Activated naive CD4-positive, alpha-beta T cell treated with anti-CD3 and anti-CD28 coated beads, Interleukin-2, amount 10 ng/mL, durations not matched to agents 7 days and 5 days (primary cell): ENCODE data around the gene PTPRK.

Experiments
- CTCF ChIA-PET: fragments of 350-600 bp; sonication (Branson Sonifier 250); formaldehyde crosslinking; loops from one replicate; lab custom pipeline; 2021; ENCODE audit warnings: antibody characterized with exemption; lab: Charles Lee
- DNase-seq: peaks from one replicate; pipeline ENCODE4 v3.0.0-alpha.2; 2020
- H3K27ac Mint-ChIP-seq: one replicate; pipeline ENCODE4 v1.8.0; 2021; ENCODE audit warnings: mild to moderate bottlenecking, moderate library complexity, mixed read lengths
- H3K27me3 Mint-ChIP-seq: one replicate; pipeline ENCODE4 v1.8.0; 2021; ENCODE audit warnings: mild to moderate bottlenecking, mixed read lengths
- H3K36me3 Mint-ChIP-seq: one replicate; pipeline ENCODE4 v1.8.0; 2021; ENCODE audit warnings: mixed read lengths
- H3K4me1 Mint-ChIP-seq: one replicate; pipeline ENCODE4 v1.8.0; 2021; ENCODE audit warnings: mixed read lengths
- H3K4me3 Mint-ChIP-seq: one replicate; pipeline ENCODE4 v1.8.0; 2021; ENCODE audit warnings: mild to moderate bottlenecking, moderate library complexity, mixed read lengths
- H3K9me3 Mint-ChIP-seq: one replicate; pipeline ENCODE4 v1.8.0; 2021; ENCODE audit warnings: mixed read lengths

Gene PTPRK

DNA sequence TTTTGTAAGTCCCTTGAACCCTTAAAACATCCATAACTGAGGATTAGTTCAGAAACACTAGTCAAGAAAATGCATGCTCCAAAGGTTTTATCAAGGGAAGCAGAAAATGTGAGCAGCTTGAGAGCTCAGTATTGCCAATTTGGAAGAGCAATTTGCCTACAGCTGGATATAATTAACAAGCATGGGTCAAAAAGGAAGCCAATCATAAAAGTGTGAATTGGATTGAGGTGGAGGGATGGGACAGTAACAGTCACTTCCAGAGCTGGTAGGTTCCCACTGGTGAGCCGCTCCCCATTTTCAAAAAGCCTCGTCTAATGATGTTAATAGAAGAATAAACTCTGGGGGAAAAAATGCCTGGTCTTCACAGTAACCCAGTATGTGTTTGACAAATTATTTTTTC lies 5.0 kb upstream of the PTPRK start:
- no peak overlapping the region for H3K4me3 Mint-ChIP-seq
- peaks cover 31% of the 10 kb centered on the region for H3K27me3 Mint-ChIP-seq
- no peak for DNase-seq
- peaks cover 4% of the 10 kb centered on the region for H3K4me1 Mint-ChIP-seq
- H3K27ac Mint-ChIP-seq = no peak overlapping the region
- no peaks in the 10 kb centered on the region for H3K36me3 Mint-ChIP-seq
- CTCF ChIA-PET = no interaction called here
- H3K9me3 Mint-ChIP-seq = no peaks in the 10 kb centered on the region

DNA sequence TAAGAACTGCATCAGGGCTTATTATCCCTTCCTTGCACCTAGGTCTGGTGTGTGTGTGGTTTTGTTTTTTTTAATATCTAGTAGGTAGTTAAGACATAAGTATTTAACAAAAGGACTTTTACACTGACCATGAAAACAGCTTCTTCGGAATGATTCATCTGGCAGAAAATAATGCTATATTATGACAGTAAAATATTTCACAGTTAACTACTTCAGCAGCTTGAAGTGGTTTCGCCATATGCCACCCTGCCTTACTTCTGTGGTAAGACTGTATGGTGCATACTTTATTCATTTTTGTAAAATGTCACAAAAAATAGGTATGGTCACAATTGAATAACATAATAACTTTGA lies 858 bp upstream of the PTPRK start:
- CTCF ChIA-PET = interaction anchor here (2.0 kb wide), 1 partner anchor 666 kb away, joined by 6 read pairs; no protein-coding TSS in a partner anchor
- Mint-ChIP-seq H3K36me3 (no peaks in the 10 kb centered on the region), H3K9me3 (no peaks in the 10 kb centered on the region), H3K4me3 (peak overlapping the region; percentile 89), H3K27ac (no peak overlapping the region), H3K27me3 (peaks cover 49% of the 10 kb centered on the region), H3K4me1 (peaks cover 19% of the 10 kb centered on the region)
- DNase-seq = no peak

DNA sequence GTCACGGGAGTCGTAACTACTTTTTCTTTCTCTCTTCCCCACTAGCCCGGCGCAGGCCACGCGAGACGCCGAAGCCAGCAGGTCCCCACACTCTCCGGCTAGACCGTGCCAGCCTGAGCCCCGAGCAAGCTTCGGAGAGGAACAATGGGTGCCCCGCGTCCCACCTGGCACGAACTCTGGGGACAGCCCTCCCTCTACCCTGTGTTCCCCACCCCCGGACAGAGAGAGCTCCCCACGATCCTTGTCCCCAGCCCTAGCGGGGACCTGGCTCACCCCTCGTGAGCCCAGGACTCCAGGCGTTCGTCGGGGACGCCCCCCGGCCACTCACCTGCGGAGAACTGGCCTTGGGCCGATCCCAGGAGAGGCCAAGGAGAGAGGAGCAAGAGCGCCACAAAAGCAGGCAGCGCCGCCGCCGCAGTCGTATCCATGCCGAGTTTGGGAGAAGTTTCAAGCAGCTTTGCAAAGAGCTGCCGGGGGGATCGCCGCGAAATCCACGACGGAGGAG lies 416 bp downstream of the PTPRK start:
- Mint-ChIP-seq H3K4me1 (peaks cover 19% of the 10 kb centered on the region), H3K36me3 (no peaks in the 10 kb centered on the region), H3K27ac (peak overlapping the region; percentile 80), H3K4me3 (peak overlapping the region; percentile 89), H3K27me3 (peaks cover 50% of the 10 kb centered on the region), H3K9me3 (no peaks in the 10 kb centered on the region)
- CTCF ChIA-PET = interaction anchor here (2.0 kb wide), 1 partner anchor 664 kb away, joined by 6 read pairs; no protein-coding TSS in a partner anchor
- DNase-seq = peak; percentile 64

DNA sequence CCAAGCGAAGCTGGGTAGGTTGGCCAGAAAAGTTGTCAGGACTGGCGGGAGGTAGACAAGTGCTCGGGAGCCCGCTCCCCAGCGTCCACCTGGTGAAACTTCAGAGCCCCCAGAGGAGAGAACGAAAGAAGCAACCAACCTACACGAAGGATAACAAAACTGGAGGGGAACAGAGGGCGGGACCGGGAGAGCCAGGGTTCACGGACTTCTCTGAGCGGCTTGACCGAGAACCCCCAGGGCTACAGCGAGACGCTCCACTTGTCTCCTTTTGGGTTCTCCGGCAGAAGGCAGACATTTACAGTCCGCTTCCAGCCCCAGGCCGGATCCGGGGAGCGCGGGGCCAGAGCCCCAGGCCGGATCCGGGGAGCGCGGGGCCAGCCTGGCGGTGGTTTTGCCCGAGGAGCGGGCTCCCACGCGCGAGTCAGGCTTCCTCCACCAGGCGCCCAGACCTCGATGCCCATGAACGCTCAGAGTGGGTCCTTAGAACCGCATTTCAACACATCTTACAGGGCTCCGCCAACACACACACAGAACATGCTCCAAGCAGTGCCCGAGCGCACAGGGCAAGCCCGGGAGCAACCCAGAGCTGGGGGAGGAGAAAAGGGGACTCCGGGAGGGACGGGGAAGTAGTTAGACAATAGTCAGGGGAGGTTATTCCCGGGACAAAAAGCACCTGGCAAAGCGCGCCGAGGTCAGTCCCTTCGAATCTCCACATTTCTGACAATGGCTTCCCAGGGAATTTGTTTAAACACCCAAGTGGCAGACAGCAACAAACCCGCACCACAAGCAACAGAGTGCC lies 1.1 kb downstream of the PTPRK start:
- Mint-ChIP-seq H3K4me1 (peaks cover 19% of the 10 kb centered on the region), H3K36me3 (no peaks in the 10 kb centered on the region), H3K9me3 (no peaks in the 10 kb centered on the region), H3K27me3 (peaks cover 48% of the 10 kb centered on the region), H3K4me3 (peak overlapping the region; percentile 89), H3K27ac (peak overlapping the region; percentile 80)
- DNase-seq = peak; percentile 43
- CTCF ChIA-PET = interaction anchor here (2.0 kb wide), 1 partner anchor 664 kb away, joined by 6 read pairs; no protein-coding TSS in a partner anchor

DNA sequence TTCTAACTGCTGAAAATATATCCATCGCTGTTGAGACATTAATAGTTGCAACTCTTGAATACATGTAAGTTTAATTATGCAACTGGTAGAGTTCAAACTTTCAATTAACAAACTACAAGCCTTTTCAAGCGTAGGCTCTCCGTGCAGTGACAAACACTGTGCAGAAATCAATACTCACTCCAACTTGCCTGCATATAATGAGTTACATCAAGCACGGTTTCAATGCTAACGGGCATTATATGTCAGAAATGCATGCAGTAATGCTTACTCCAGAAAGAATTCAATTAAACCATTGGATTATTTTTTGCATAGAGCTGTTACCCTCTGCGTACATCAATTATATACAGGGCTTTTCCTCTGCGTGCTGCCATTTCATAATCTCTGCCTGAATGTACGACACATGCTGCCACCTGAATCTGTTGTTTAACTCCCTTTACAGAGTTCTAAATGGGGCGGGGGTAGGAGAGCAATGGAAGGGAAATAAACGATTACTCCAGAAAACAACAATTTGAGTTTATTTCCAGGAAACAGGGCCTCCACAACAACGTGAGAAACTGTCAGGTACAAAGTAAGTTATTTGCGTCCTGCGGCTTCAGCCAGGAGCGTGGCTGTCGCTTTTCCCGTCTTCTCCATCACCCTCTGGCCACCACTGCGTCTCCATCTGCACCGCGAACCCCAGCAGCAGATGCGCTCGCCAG lies 1.8 kb downstream of the PTPRK start:
- no peaks in the 10 kb centered on the region for H3K9me3 Mint-ChIP-seq
- H3K36me3 Mint-ChIP-seq = no peaks in the 10 kb centered on the region
- H3K4me1 Mint-ChIP-seq = peaks cover 19% of the 10 kb centered on the region
- H3K27ac Mint-ChIP-seq = no peak overlapping the region
- peak overlapping the region; percentile 89 for H3K4me3 Mint-ChIP-seq
- DNase-seq = no peak
- CTCF ChIA-PET = no interaction called here
- peaks cover 44% of the 10 kb centered on the region for H3K27me3 Mint-ChIP-seq

DNA sequence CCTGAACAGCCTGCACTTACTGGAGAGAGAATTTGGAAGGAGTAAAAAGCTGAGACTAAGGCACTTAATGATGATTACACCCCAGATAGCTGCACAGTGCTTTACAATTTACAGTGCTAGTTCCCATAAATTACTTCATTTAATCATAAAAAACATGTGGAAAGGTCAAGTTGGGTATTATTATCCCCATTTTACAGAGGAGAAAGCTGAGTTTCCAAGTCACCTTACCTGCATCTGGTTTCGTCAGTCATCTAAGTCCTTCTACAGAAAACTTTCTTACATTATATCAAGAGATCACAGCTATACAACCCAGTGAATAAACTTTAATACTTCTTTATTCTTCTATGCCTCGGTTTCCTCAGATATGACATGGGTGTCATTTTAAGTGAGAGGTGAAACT lies 3.3 kb downstream of the PTPRK start:
- H3K27ac Mint-ChIP-seq = no peak overlapping the region
- H3K36me3 Mint-ChIP-seq = no peaks in the 10 kb centered on the region
- CTCF ChIA-PET = interaction anchor here (0.7 to 1.5 kb wide), 3 partner anchors 38 to 780 kb away, joined by 3 to 7 read pairs (median 6); no protein-coding TSS in a partner anchor
- no peak for DNase-seq
- peaks cover 19% of the 10 kb centered on the region for H3K4me1 Mint-ChIP-seq
- no peak overlapping the region for H3K4me3 Mint-ChIP-seq
- peaks cover 40% of the 10 kb centered on the region for H3K27me3 Mint-ChIP-seq
- H3K9me3 Mint-ChIP-seq = no peaks in the 10 kb centered on the region

DNA sequence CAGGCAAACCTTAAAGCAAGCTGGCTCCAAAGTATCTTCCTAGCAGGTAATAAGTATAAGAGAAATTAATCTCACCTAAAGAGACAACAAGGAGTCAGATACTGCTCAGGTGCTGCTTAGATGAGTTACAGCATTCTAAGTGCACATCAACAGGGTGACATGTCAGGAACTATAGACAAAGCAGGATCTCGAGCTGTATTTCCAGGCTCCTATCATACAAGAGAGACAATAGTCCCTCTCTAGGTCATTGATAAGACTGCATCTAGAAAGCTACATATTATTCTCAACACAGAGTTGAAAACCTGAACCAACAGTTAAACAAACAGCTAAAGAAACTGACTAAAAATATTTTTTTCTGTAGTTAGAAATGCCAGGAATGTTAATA lies 3.9 kb downstream of the PTPRK start:
- H3K36me3 Mint-ChIP-seq = no peaks in the 10 kb centered on the region
- no peaks in the 10 kb centered on the region for H3K9me3 Mint-ChIP-seq
- H3K4me1 Mint-ChIP-seq = peaks cover 19% of the 10 kb centered on the region
- peaks cover 35% of the 10 kb centered on the region for H3K27me3 Mint-ChIP-seq
- DNase-seq = no peak
- H3K4me3 Mint-ChIP-seq = no peak overlapping the region
- CTCF ChIA-PET = interaction anchor here (0.7 to 1.5 kb wide), 3 partner anchors 38 to 779 kb away, joined by 3 to 7 read pairs (median 6); no protein-coding TSS in a partner anchor
- no peak overlapping the region for H3K27ac Mint-ChIP-seq

DNA sequence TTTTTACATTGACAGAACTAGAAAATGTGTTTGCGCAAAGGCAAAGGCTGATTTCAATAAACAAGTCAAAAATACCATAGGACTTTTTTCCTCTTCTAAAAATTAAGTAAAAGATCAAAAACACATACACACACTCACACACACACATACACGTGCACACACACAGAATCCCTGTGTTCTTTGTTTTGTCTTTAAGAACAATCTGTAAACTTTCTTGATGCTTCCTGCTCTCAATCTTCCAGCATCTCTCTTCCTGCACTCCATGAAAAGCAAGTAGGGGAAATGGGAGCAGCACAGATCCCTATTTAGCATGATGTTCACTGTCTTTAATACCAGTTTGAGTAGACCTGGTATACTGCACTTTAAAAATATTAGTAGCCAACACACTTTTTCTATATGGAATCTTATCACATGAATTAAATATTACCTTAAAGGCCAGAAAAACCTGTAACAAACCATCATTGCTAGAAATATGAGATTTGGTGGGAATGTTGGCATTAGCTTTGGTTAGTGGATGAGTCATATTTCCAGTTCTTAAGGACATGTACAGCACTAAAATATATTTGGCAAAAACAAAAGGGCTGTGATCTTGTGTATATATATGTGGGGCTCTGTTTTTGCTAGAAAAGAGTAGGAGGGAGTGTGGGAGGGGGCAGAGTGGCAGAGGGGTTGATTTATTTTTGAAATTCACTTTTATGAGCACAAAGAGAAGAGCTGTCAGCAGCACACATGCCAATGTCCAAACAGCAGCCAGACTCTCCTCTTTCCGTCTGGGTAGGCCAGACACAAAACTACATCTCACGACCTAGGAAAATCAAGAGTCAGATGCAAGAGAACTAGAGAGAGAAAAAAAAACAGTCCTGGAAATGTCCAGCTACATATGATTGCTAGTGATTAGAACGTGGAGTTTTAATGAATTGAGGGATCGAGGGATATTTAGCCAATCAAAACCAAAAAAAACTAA lies 4.6 kb downstream of the PTPRK start:
- Mint-ChIP-seq H3K4me1 (peaks cover 16% of the 10 kb centered on the region), H3K27ac (no peak overlapping the region), H3K27me3 (peaks cover 35% of the 10 kb centered on the region), H3K4me3 (no peak overlapping the region), H3K9me3 (no peaks in the 10 kb centered on the region), H3K36me3 (no peaks in the 10 kb centered on the region)
- DNase-seq = no peak
- CTCF ChIA-PET = interaction anchor here (1.5 kb wide), 2 partner anchors 661 to 779 kb away, joined by 6 to 7 read pairs; no protein-coding TSS in a partner anchor

DNA sequence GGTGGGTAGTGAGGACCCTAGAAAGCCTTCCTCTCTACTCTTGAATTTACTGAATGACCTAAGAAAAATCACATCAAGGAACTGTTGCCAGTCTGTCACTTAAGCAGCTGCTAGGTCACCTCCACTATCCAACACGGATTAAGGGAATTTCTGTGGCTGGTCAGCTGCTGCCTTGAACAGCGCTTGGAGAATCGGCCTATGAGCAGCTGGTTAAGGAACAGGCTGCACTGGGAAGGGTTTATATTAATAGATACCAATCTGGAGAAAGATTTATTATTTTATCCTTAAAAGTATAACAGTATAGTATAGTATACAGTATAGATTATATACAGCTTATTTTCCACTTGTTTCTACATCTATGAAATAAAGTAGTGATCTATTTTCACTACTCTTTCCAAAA lies 6.5 kb downstream of the PTPRK start:
- H3K9me3 Mint-ChIP-seq = no peaks in the 10 kb centered on the region
- H3K36me3 Mint-ChIP-seq = no peaks in the 10 kb centered on the region
- H3K4me3 Mint-ChIP-seq = no peak overlapping the region
- no peak for DNase-seq
- H3K4me1 Mint-ChIP-seq = peaks cover 5% of the 10 kb centered on the region
- CTCF ChIA-PET = interaction anchor here (1.5 kb wide), 1 partner anchor 658 kb away, joined by 4 read pairs; no protein-coding TSS in a partner anchor
- H3K27ac Mint-ChIP-seq = no peak overlapping the region
- peaks cover 15% of the 10 kb centered on the region for H3K27me3 Mint-ChIP-seq

DNA sequence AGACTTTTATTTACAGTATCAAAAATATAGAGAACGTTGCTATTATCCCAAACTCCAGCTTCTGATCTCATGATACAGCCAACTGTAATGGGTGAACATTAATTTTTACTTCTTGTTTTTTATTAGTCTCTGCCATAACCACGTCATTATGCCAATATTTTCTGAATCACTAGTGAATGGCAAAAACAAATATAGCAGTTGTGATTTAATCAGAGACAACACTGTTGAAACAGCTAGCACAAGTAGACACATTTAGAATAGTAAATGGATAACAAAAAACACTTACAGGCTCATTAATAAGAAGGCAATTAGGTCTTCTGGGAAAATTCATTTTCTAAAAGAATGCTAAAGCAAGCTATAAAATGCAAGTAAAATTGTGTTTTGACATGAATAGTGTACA lies 8.1 kb downstream of the PTPRK start:
- CTCF ChIA-PET = interaction anchor here (1.3 kb wide), 1 partner anchor 108 kb away, joined by 3 read pairs; no protein-coding TSS in a partner anchor
- peaks cover 10% of the 10 kb centered on the region for H3K27me3 Mint-ChIP-seq

DNA sequence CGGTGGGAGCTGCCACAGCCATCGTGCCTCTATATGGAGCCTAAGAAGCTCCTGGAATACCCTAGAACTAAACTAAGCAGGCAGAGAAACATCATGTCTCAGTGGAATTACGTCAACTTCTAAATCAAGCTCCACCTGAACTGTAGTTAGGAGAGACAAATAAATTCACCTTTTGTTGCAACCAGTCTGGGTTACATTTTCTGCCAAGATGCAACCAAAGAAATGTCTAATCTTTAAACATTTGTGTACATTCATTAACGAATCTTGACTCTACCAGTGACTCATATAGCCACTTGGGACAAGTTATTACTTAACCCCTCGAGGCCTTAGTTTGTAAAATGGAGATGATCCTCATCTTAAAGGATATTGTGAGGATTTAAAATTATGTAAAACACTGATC lies 8.9 kb downstream of the PTPRK start:
- H3K4me3 Mint-ChIP-seq = no peak overlapping the region
- no peaks in the 10 kb centered on the region for H3K36me3 Mint-ChIP-seq
- no peak for DNase-seq
- H3K27me3 Mint-ChIP-seq = peaks cover 10% of the 10 kb centered on the region
- CTCF ChIA-PET = interaction anchor here (1.3 kb wide), 1 partner anchor 108 kb away, joined by 3 read pairs; no protein-coding TSS in a partner anchor
- no peaks in the 10 kb centered on the region for H3K4me1 Mint-ChIP-seq
- H3K27ac Mint-ChIP-seq = no peak overlapping the region
- no peaks in the 10 kb centered on the region for H3K9me3 Mint-ChIP-seq

More for the DNA sequence above, 8.1 kb downstream of the PTPRK start:
- Mint-ChIP-seq H3K9me3 (no peaks in the 10 kb centered on the region), H3K27ac (no peak overlapping the region), H3K4me1 (no peaks in the 10 kb centered on the region), H3K36me3 (no peaks in the 10 kb centered on the region), H3K4me3 (no peak overlapping the region)
- no peak for DNase-seq

DNA sequence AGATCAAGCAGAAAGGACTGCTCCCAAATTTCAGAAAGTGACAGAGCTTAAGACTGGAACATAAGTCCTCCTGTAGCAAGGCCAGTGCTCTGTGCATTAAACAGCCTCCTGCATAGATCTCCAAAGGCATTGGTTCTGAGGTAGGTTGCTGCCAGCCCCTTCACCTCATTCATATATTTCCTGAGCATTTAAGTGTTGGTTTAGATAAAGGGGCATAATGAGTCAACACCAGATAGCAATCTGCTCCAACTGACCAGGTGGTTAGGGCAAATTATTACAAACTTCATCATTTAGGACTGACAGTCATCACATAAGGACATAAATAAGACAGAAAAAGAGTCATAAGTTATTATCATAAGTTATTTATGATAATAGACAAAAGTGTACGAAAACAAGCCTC lies 10.7 kb downstream of the PTPRK start:
- H3K4me1 Mint-ChIP-seq = no peaks in the 10 kb centered on the region
- peaks cover 4% of the 10 kb centered on the region for H3K27me3 Mint-ChIP-seq
- H3K9me3 Mint-ChIP-seq = no peaks in the 10 kb centered on the region
- H3K27ac Mint-ChIP-seq = no peak overlapping the region
- H3K4me3 Mint-ChIP-seq = no peak overlapping the region
- no peaks in the 10 kb centered on the region for H3K36me3 Mint-ChIP-seq
- DNase-seq = no peak
- CTCF ChIA-PET = no interaction called here

DNA sequence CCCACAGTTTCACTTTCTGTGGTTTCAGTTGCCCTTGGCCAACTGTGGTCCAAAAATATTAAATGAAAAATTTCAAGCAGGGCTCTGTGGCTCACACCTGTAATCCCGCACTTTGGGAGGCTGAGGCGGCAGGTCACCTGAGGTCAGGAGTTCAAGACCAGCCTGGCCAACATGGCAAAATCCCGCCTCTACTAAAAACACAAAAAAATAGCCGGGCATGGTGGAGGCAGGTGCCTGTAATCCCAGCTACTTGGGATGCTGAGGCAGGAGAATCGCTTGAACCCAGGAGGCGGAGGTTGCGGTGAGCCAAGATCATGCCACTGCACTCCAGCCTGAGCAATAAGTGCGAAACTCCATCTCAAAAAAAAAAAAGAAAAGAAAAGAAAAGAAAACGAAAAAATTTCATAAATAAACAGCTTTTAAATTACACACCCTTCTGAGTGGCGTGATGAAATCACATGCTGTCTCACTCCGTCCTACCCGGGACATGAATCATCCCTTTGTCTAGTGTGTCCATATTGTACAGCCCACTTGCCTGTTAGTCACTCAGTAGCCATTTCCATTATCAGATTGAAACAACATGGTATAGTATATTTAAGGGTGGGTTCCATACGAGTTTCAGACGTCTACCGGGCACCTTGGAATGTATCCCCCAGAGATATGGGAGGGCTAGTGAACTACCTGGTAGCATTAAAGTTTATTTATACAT lies 11.7 kb downstream of the PTPRK start:
- H3K4me3 Mint-ChIP-seq = no peak overlapping the region

More for the DNA sequence above, 11.7 kb downstream of the PTPRK start:
- CTCF ChIA-PET = no interaction called here
- Mint-ChIP-seq H3K36me3 (no peaks in the 10 kb centered on the region), H3K27ac (no peak overlapping the region), H3K9me3 (no peaks in the 10 kb centered on the region), H3K4me1 (no peaks in the 10 kb centered on the region), H3K27me3 (peaks cover 4% of the 10 kb centered on the region)
- DNase-seq = no peak
